Measurements from ENCODE around the gene CAPZB. TPM values are rescaled to one million over a fixed set of nuclear protein-coding genes. Genes with fewer than 3 reads are reported as not detected.

Gene CAPZB
- total RNA-seq, 1 donor = 102 TPM

GRCh38 chr1:19339214-19339861 lies 146.0 kb downstream of the CAPZB start:
- no peak for DNase-seq (ENCODE audit: low read depth in 2 of 3, low spot score in 2 of 3)

GRCh38 chr1:19338323-19338762 lies 147.0 kb downstream of the CAPZB start:
- no peak for DNase-seq (ENCODE audit: low read depth in 2 of 3, low spot score in 2 of 3)

- DNase-seq (ENCODE audit: low read depth in 2 of 3, low spot score in 2 of 3) = no peak
Measured at GRCh38 chr1:19337289-19337688, 148.1 kb downstream of the CAPZB start.

- DNase-seq (ENCODE audit: low read depth in 2 of 3, low spot score in 2 of 3) = no peak
Measured at GRCh38 chr1:19336543-19336942, 148.8 kb downstream of the CAPZB start.

GRCh38 chr1:19333587-19334354 lies 151.6 kb downstream of the CAPZB start:
- DNase-seq (ENCODE audit: low read depth in 2 of 3, low spot score in 2 of 3) = no peak

GRCh38 chr1:19332832-19333231 lies 152.5 kb downstream of the CAPZB start:
- no peak for DNase-seq (ENCODE audit: low read depth in 2 of 3, low spot score in 2 of 3)

- no peak for DNase-seq (ENCODE audit: low read depth in 2 of 3, low spot score in 2 of 3)
Measured at GRCh38 chr1:19331262-19331878, 154.0 kb downstream of the CAPZB start.

GRCh38 chr1:19330449-19331135 lies 154.7 kb downstream of the CAPZB start:
- DNase-seq (ENCODE audit: low read depth in 2 of 3, low spot score in 2 of 3) = no peak

GRCh38 chr1:19329611-19330010 lies 155.7 kb downstream of the CAPZB start:
- DNase-seq (ENCODE audit: low read depth in 2 of 3, low spot score in 2 of 3) = no peak

GRCh38 chr1:19329188-19329587 lies 156.2 kb downstream of the CAPZB start:
- DNase-seq (ENCODE audit: low read depth in 2 of 3, low spot score in 2 of 3) = no peak

GRCh38 chr1:19328486-19328885 lies 156.9 kb downstream of the CAPZB start:
- no peak for DNase-seq (ENCODE audit: low read depth in 2 of 3, low spot score in 2 of 3)

GRCh38 chr1:19327736-19328135 lies 157.6 kb downstream of the CAPZB start:
- DNase-seq (ENCODE audit: low read depth in 2 of 3, low spot score in 2 of 3) = no peak

GRCh38 chr1:19327301-19327700 lies 158.0 kb downstream of the CAPZB start:
- no peak for DNase-seq (ENCODE audit: low read depth in 2 of 3, low spot score in 2 of 3)

- DNase-seq (ENCODE audit: low read depth in 2 of 3, low spot score in 2 of 3) = no peak
Measured at GRCh38 chr1:19326748-19327065, 158.6 kb downstream of the CAPZB start.

GRCh38 chr1:19325958-19326747 lies 159.2 kb downstream of the CAPZB start:
- peak in 1 of 3 donors; percentile 74 for DNase-seq (ENCODE audit: low read depth in 2 of 3, low spot score in 2 of 3)

- peak in 2 of 3 donors; percentile 58 to 61 for DNase-seq (ENCODE audit: low read depth in 2 of 3, low spot score in 2 of 3)
Measured at GRCh38 chr1:19325368-19325957, 159.9 kb downstream of the CAPZB start.

GRCh38 chr1:19324665-19324990 lies 160.7 kb downstream of the CAPZB start:
- no peak for DNase-seq (ENCODE audit: low read depth in 2 of 3, low spot score in 2 of 3)

- no peak for DNase-seq (ENCODE audit: low read depth in 2 of 3, low spot score in 2 of 3)
Measured at GRCh38 chr1:19323987-19324664, 161.2 kb downstream of the CAPZB start.

GRCh38 chr1:19322481-19322880 lies 162.9 kb downstream of the CAPZB start:
- DNase-seq (ENCODE audit: low read depth in 2 of 3, low spot score in 2 of 3) = no peak

GRCh38 chr1:19321071-19321470 lies 164.3 kb downstream of the CAPZB start:
- no peak for DNase-seq (ENCODE audit: low read depth in 2 of 3, low spot score in 2 of 3)

All from hematopoietic multipotent progenitor cell (in vitro differentiated cells).